Fibroblast of lung (primary cell): Measurements from ENCODE around the gene TMEM119.

ENCODE experiments used
- CTCF ChIP-seq, 2 donors: IDR thresholded peaks in 1 of 2; conservative IDR thresholded peaks in 1 of 2; 1 replicate in 1 of 2; 2 replicates in 1 of 2; pipeline ENCODE4 v1.5.1; 2011 to 2012; ENCODE audit warnings: low read length in 2 of 2, control low read depth in 1 of 2, inconsistent platforms in 1 of 2, low read depth in 1 of 2, mild to moderate bottlenecking in 1 of 2
- EZH2 ChIP-seq: IDR thresholded peaks from 2 replicates; pipeline ENCODE4 v1.5.1; 2012; ENCODE audit warnings: low read length, control low read depth, mild to moderate bottlenecking; ENCODE audit errors: missing control alignments

- no peak for TF ChIP-seq CTCF (conservative IDR thresholded peaks at IDR 0.05 in 1 of 2, IDR thresholded peaks at IDR 0.05 in 1 of 2; ENCODE audit: low read depth in 1 of 2, low read length in 2 of 2)
- TF ChIP-seq EZH2 = no peak
Observed at GRCh38 chr12:108565976-108566375, 31.9 kb downstream of the TMEM119 start.
